H54 (cell line): Measurements from ENCODE around the gene DOCK10.
A peak's percentile ranks its signal among the peaks of the same experiment; 100 is the strongest.

Experiments used
- DNase-seq: peaks from one replicate; pipeline ENCODE4 v3.0.0; 2011; ENCODE audit warnings: low spot score, mixed read lengths; ENCODE audit not compliant: insufficient read length
- FAIRE-seq: peaks from 3 replicates; lab custom pipeline; 2011; peaks lifted over from hg19 to GRCh38; lab: Jason Lieb, UNC
- POLR2A ChIP-seq: IDR thresholded peaks from 2 replicates; pipeline ENCODE4 v1.6.1; 2011; ENCODE audit warnings: low read depth, mild to moderate bottlenecking, low read length

DOCK10 gene

GRCh38 chr2:225013425-225014365 lies 28.6 kb downstream of the DOCK10 start:
- TF ChIP-seq POLR2A, result no peak
- FAIRE-seq (peak; percentile 90), DNase-seq (no peak)

GRCh38 chr2:225011585-225011984 lies 30.7 kb downstream of the DOCK10 start:
- FAIRE-seq (peak; percentile 66), DNase-seq (no peak)
- no peak for TF ChIP-seq POLR2A

- DNase-seq, result no peak
- TF ChIP-seq POLR2A, result no peak
- FAIRE-seq, result peak; percentile 92
These were observed 31.5 kb downstream of the DOCK10 start for GRCh38 chr2:225010804-225011203.

GRCh38 chr2:225009768-225010167 lies 32.5 kb downstream of the DOCK10 start:
- FAIRE-seq (peak; percentile 36), DNase-seq (no peak)
- TF ChIP-seq POLR2A, result no peak

GRCh38 chr2:225008935-225009334 lies 33.3 kb downstream of the DOCK10 start:
- DNase-seq (no peak), FAIRE-seq (no peak)
- no peak for TF ChIP-seq POLR2A

- TF ChIP-seq POLR2A, result no peak
- no peak for DNase-seq
- no peak for FAIRE-seq
These were observed 34.0 kb downstream of the DOCK10 start for GRCh38 chr2:225008179-225008856.

- TF ChIP-seq POLR2A, result no peak
- FAIRE-seq (no peak), DNase-seq (no peak)
These were observed 35.5 kb downstream of the DOCK10 start for GRCh38 chr2:225006730-225007129.

GRCh38 chr2:225004597-225004996 lies 37.7 kb downstream of the DOCK10 start:
- no peak for DNase-seq

GRCh38 chr2:225002656-225003045 lies 39.6 kb downstream of the DOCK10 start:
- no peak for DNase-seq
- no peak for TF ChIP-seq POLR2A
- FAIRE-seq, result no peak

More at GRCh38 chr2:225004597-225004996, 37.7 kb downstream of the DOCK10 start:
- no peak for FAIRE-seq
- no peak for TF ChIP-seq POLR2A

- DNase-seq, result no peak
- TF ChIP-seq POLR2A, result no peak
- FAIRE-seq, result peak; percentile 75
These were observed 40.1 kb downstream of the DOCK10 start for GRCh38 chr2:225002039-225002655.

GRCh38 chr2:224999754-225000153 lies 42.5 kb downstream of the DOCK10 start:
- no peak for DNase-seq
- FAIRE-seq, result no peak
- no peak for TF ChIP-seq POLR2A

GRCh38 chr2:224999321-224999720 lies 42.9 kb downstream of the DOCK10 start:
- no peak for TF ChIP-seq POLR2A
- DNase-seq, result no peak
- no peak for FAIRE-seq

GRCh38 chr2:224997802-224998201 lies 44.5 kb downstream of the DOCK10 start:
- DNase-seq (no peak), FAIRE-seq (no peak)
- TF ChIP-seq POLR2A, result no peak

- TF ChIP-seq POLR2A, result no peak
- no peak for DNase-seq
- no peak for FAIRE-seq
These were observed 46.8 kb downstream of the DOCK10 start for GRCh38 chr2:224995419-224995818.
